OCI-LY1 (cell line): ENCODE measurements around the gene CRTAP.

ENCODE experiments used
- EZH2 ChIP-seq: fragments of 200-600 bp; sonication (generic), shearing (Covaris generic); IDR thresholded peaks from 2 replicates; pipeline ENCODE4 v1.8.0; 2017; ENCODE audit warnings: borderline replicate concordance, mixed run types, mild to moderate bottlenecking, antibody characterized with exemption, low read length, moderate library complexity, mixed read lengths
- TF ChIP-seq, protein P1 (sequence below): fragments of 200-600 bp; sonication (generic), shearing (Covaris generic); IDR thresholded peaks from 2 replicates; pipeline ENCODE4 v1.5.1; 2017; ENCODE audit warnings: mild to moderate bottlenecking, antibody characterized with exemption, low read length, moderate library complexity, mixed read lengths

DNA sequence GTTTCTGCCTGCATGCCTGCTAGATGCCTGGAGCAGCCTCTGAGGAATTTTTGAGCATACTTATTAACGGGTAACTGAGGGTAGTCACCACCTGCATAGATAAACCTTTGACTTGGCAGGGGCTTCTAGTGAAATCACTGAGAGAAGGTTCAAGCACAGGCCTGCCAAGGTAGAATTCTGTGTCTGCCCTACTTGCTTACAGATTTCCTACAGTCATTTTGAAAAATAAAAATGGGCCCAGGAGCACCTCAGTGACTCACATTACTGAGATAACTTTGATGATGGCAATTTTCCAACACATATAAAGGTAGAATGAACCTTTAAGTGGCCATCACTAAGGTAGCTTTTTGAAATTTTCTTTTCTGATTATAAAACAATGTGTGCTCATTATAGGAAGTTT is 10.8 kb downstream of the CRTAP start:
- TF ChIP-seq, protein P1, sequence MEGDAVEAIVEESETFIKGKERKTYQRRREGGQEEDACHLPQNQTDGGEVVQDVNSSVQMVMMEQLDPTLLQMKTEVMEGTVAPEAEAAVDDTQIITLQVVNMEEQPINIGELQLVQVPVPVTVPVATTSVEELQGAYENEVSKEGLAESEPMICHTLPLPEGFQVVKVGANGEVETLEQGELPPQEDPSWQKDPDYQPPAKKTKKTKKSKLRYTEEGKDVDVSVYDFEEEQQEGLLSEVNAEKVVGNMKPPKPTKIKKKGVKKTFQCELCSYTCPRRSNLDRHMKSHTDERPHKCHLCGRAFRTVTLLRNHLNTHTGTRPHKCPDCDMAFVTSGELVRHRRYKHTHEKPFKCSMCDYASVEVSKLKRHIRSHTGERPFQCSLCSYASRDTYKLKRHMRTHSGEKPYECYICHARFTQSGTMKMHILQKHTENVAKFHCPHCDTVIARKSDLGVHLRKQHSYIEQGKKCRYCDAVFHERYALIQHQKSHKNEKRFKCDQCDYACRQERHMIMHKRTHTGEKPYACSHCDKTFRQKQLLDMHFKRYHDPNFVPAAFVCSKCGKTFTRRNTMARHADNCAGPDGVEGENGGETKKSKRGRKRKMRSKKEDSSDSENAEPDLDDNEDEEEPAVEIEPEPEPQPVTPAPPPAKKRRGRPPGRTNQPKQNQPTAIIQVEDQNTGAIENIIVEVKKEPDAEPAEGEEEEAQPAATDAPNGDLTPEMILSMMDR: no peak
- no peak for TF ChIP-seq EZH2
